ENCODE data around the gene IDI2. TPM values are rescaled to one million over a fixed set of nuclear protein-coding genes. Genes with fewer than 3 reads are reported as not detected.

The IDI2 gene
- polyA plus RNA-seq, 1 donor: not detected

DNA sequence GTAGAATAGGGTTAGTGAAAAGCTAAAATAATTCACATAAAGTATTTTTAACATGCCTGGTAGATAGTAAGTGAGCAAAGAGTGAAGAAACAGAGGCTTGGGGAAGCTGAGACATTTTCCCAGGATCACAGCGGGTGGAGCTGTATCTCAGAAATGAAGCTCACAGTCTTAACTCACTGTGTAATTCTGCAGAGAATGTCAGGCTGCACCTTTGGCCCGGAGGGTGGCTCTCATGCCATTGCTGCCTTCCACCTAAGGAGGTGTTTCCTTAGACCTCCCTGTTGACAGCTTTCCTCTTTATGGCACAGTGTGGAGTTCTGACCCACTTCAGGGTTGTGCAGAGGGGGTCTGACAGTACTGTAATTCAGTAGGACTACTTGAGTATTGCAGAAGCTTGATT lies 40.3 kb downstream of the IDI2 start:
- peak in 1 of 2 donors; percentile 35 for DNase-seq
- WGBS (ENCODE audit: insufficient coverage, low lambda C conversion rate): no CpG with 5 or more reads among the region's 2 CpGs

GRCh38 chr10:983971-984655 lies 41.5 kb downstream of the IDI2 start:
- WGBS (ENCODE audit: insufficient coverage, low lambda C conversion rate): no CpG with 5 or more reads among the region's 9 CpGs
- Histone ChIP-seq H3K27me3 (ENCODE audit: control insufficient read depth, insufficient read depth, low read length) (no peaks in the 10 kb centered on the region), H3K4me1 (ENCODE audit: control insufficient read depth, insufficient read depth, low read length) (peaks cover 37% of the 10 kb centered on the region), H3K4me3 (ENCODE audit: low read length) (no peak overlapping the region), H3K9me3 (ENCODE audit: control insufficient read depth, low read depth, low read length) (peaks cover 12% of the 10 kb centered on the region), H3K36me3 (ENCODE audit: control insufficient read depth, insufficient read depth, low read length) (no peaks in the 10 kb centered on the region), H3K27ac (ENCODE audit: low read length) (peak overlapping the region; percentile 81)
- DNase-seq: peak; percentile 86 to 89

More for the DNA sequence above, 40.3 kb downstream of the IDI2 start:
- Histone ChIP-seq H3K36me3 (ENCODE audit: control insufficient read depth, insufficient read depth, low read length) (no peaks in the 10 kb centered on the region), H3K4me3 (ENCODE audit: low read length) (no peak overlapping the region), H3K4me1 (ENCODE audit: control insufficient read depth, insufficient read depth, low read length) (peaks cover 40% of the 10 kb centered on the region), H3K27ac (ENCODE audit: low read length) (peak overlapping the region; percentile 81), H3K27me3 (ENCODE audit: control insufficient read depth, insufficient read depth, low read length) (no peaks in the 10 kb centered on the region), H3K9me3 (ENCODE audit: control insufficient read depth, low read depth, low read length) (peaks cover 2% of the 10 kb centered on the region)

GRCh38 chr10:983401-983800 lies 42.3 kb downstream of the IDI2 start:
- H3K36me3 ChIP-seq (ENCODE audit: control insufficient read depth, insufficient read depth, low read length): no peaks in the 10 kb centered on the region
- no CpG with 5 or more reads among the region's 6 CpGs for WGBS (ENCODE audit: insufficient coverage, low lambda C conversion rate)
- no peak overlapping the region for H3K4me3 ChIP-seq (ENCODE audit: low read length)
- DNase-seq: no peak
- peaks cover 37% of the 10 kb centered on the region for H3K4me1 ChIP-seq (ENCODE audit: control insufficient read depth, insufficient read depth, low read length)
- no peaks in the 10 kb centered on the region for H3K27me3 ChIP-seq (ENCODE audit: control insufficient read depth, insufficient read depth, low read length)
- peaks cover 18% of the 10 kb centered on the region for H3K9me3 ChIP-seq (ENCODE audit: control insufficient read depth, low read depth, low read length)
- peak overlapping the region; percentile 81 for H3K27ac ChIP-seq (ENCODE audit: low read length)

DNA sequence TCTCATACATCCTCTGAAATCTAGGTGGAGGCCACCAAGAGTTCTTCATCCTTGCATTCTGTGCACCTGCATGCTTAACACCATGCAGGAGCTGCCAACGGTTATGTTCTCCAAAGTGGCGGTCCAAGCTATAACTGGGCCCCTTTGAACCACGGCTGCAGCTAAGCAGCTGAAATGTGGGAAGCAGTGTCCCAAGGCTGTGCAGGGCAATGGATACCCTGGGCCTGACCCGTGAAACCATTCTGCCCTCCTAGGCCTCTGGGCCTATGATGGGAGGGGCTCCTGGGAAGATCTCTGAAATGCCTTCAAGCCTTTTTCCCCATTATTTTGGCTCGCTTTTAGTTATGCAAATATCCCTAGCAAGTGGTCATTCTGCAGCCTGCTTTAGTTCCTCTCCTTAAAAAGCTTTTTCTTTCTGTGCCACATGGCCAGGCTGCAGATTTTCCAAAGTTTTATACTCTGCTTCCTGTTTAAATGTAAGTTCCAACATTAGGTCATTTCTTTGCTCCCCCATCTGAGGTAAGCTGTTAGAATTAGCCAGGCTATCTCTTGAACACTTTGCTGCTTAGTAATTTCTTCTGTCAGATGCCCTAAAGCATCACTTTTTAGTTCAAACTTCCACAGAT lies 45.1 kb downstream of the IDI2 start:
- Histone ChIP-seq H3K36me3 (ENCODE audit: control insufficient read depth, insufficient read depth, low read length) (no peaks in the 10 kb centered on the region), H3K4me3 (ENCODE audit: low read length) (no peak overlapping the region), H3K27me3 (ENCODE audit: control insufficient read depth, insufficient read depth, low read length) (no peaks in the 10 kb centered on the region), H3K27ac (ENCODE audit: low read length) (no peak overlapping the region), H3K9me3 (ENCODE audit: control insufficient read depth, low read depth, low read length) (peaks cover 24% of the 10 kb centered on the region), H3K4me1 (ENCODE audit: control insufficient read depth, insufficient read depth, low read length) (peaks cover 19% of the 10 kb centered on the region)
- WGBS (ENCODE audit: insufficient coverage, low lambda C conversion rate): no CpG with 5 or more reads among the region's 5 CpGs
- DNase-seq: no peak

DNA sequence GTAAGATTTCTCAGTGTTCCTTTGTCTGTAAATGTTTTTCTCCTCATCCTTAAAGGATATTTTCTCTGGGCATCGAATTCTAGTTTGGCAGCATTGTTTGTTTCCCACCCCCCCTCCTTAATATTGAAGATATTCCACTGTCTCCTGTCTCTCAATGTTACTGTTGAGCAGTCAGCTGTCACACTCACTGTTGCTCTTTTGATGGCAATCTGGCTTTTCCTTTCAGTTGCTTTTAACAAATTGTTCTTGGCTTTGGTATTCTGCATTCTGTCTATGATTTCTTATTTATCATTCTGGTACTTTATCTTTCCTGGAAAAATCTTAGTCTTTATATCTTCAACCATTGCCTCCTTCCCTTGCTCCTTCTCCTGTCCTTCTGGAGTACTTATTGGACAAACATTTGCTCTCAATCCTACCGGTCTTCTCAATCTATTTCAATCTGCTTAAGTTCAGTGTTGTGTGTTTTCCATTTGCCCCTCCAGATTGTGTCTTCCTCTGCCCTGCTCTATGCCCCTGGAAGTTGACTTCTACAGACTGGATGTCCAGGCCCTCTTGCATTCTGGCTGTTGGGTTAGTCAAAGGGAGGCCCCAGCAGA lies 46.7 kb downstream of the IDI2 start:
- Histone ChIP-seq H3K4me3 (ENCODE audit: low read length) (no peak overlapping the region), H3K27ac (ENCODE audit: low read length) (no peak overlapping the region), H3K9me3 (ENCODE audit: control insufficient read depth, low read depth, low read length) (peaks cover 24% of the 10 kb centered on the region), H3K27me3 (ENCODE audit: control insufficient read depth, insufficient read depth, low read length) (no peaks in the 10 kb centered on the region), H3K4me1 (ENCODE audit: control insufficient read depth, insufficient read depth, low read length) (peaks cover 13% of the 10 kb centered on the region), H3K36me3 (ENCODE audit: control insufficient read depth, insufficient read depth, low read length) (no peaks in the 10 kb centered on the region)
- WGBS (ENCODE audit: insufficient coverage, low lambda C conversion rate): 100% methylated on average over 2 of the region's 2 CpGs
- DNase-seq: no peak

DNA sequence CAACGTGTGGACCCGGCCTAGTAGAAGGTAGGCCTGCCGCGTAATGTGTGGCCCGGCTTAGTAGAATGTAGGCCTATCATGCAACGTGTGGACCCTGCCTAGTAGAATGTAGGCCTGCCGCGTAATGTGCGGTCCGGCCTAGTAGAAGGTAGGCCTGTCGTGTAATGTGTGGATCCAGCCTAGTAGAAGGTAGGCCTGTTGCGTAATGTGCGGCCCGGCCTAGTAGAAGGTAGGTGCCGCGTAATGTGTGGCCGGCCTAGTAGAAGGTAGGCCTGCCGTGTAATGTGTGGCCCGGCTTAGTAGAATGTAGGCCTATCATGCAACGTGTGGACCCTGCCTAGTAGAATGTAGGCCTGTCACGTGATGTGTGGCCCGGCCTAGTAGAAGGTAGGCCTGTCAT lies 49.3 kb downstream of the IDI2 start:
- Histone ChIP-seq H3K9me3 (ENCODE audit: control insufficient read depth, low read depth, low read length) (peaks cover 24% of the 10 kb centered on the region), H3K4me3 (ENCODE audit: low read length) (no peak overlapping the region), H3K4me1 (ENCODE audit: control insufficient read depth, insufficient read depth, low read length) (peaks cover 16% of the 10 kb centered on the region), H3K36me3 (ENCODE audit: control insufficient read depth, insufficient read depth, low read length) (no peaks in the 10 kb centered on the region), H3K27ac (ENCODE audit: low read length) (no peak overlapping the region), H3K27me3 (ENCODE audit: control insufficient read depth, insufficient read depth, low read length) (no peaks in the 10 kb centered on the region)
- DNase-seq: no peak
- no CpG with 5 or more reads among the region's 22 CpGs for WGBS (ENCODE audit: insufficient coverage, low lambda C conversion rate)

GRCh38 chr10:974785-975074 lies 50.9 kb downstream of the IDI2 start:
- Histone ChIP-seq H3K27me3 (ENCODE audit: control insufficient read depth, insufficient read depth, low read length) (no peaks in the 10 kb centered on the region), H3K4me1 (ENCODE audit: control insufficient read depth, insufficient read depth, low read length) (peaks cover 29% of the 10 kb centered on the region), H3K27ac (ENCODE audit: low read length) (no peak overlapping the region), H3K9me3 (ENCODE audit: control insufficient read depth, low read depth, low read length) (peaks cover 16% of the 10 kb centered on the region), H3K4me3 (ENCODE audit: low read length) (no peak overlapping the region), H3K36me3 (ENCODE audit: control insufficient read depth, insufficient read depth, low read length) (no peaks in the 10 kb centered on the region)
- no peak for DNase-seq
- WGBS (ENCODE audit: insufficient coverage, low lambda C conversion rate): no CpG with 5 or more reads among the region's 5 CpGs

DNA sequence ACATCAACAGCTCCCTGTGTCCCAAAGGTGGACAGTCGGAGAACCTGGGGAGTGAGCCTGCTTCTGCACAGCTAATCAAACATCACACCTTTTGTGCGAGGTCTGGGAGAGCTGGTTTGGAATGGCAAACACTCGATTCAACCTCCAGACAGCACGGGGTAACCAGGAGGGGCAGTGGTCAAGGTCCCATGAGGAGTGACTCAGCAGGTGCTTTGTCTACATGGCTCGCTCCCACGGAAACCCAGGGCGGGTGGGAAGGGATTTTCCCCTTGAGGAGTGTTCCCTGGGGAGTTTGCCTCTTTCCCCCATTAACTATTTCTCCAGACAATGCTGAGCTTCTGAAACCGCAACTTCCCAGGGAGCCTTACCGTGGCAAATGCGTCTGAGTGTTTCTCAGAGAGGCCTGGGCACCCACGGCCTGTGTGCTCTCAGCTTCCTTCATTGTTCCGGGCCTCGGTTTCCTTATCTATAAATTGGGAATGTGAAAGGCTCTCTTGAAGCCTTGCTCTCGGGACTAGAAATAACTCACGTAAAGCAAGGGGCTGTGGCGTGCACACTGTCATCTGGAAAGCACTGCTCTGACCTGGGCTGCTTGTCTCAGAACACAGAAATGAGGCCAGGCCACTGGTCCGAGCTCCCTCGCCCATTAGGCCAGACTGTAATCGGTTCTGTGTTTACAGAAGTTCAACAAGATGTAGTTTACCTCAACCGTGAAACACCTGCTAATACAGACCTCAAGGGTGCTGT lies 51.4 kb downstream of the IDI2 start:
- Histone ChIP-seq H3K4me3 (ENCODE audit: low read length) (no peak overlapping the region), H3K27ac (ENCODE audit: low read length) (peak overlapping the region; percentile 32), H3K9me3 (ENCODE audit: control insufficient read depth, low read depth, low read length) (peaks cover 12% of the 10 kb centered on the region), H3K27me3 (ENCODE audit: control insufficient read depth, insufficient read depth, low read length) (no peaks in the 10 kb centered on the region), H3K36me3 (ENCODE audit: control insufficient read depth, insufficient read depth, low read length) (no peaks in the 10 kb centered on the region), H3K4me1 (ENCODE audit: control insufficient read depth, insufficient read depth, low read length) (peaks cover 29% of the 10 kb centered on the region)
- peak; percentile 65 to 84 for DNase-seq
- WGBS (ENCODE audit: insufficient coverage, low lambda C conversion rate): no CpG with 5 or more reads among the region's 20 CpGs

DNA sequence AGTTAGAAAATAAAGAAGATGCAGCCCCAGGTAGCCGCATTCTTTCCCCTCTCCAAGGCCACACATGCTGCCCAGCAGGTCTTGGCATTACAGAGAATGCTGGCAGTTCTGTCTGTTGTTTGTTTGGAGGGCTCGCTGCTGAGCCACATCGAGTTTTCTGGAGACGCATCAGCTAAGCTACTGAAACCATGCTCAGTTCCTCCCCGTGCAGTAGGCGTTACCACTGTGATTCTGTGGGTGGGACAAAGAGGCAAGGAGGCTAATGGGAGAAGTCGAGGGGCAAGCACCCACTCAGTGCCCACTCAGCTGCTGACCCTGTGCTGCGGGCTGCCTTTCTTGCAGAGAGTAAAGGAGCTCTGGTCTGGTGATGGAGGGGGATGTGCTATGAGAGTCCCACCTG lies 52.9 kb downstream of the IDI2 start:
- no CpG with 5 or more reads among the region's 8 CpGs for WGBS (ENCODE audit: insufficient coverage, low lambda C conversion rate)
- peaks cover 3% of the 10 kb centered on the region for H3K9me3 ChIP-seq (ENCODE audit: control insufficient read depth, low read depth, low read length)
- H3K27ac ChIP-seq (ENCODE audit: low read length): no peak overlapping the region
- no peak overlapping the region for H3K4me3 ChIP-seq (ENCODE audit: low read length)
- no peaks in the 10 kb centered on the region for H3K36me3 ChIP-seq (ENCODE audit: control insufficient read depth, insufficient read depth, low read length)
- H3K27me3 ChIP-seq (ENCODE audit: control insufficient read depth, insufficient read depth, low read length): no peaks in the 10 kb centered on the region
- H3K4me1 ChIP-seq (ENCODE audit: control insufficient read depth, insufficient read depth, low read length): peaks cover 29% of the 10 kb centered on the region
- DNase-seq: no peak

- WGBS (ENCODE audit: insufficient coverage, low lambda C conversion rate): 26% methylated on average over 3 of the region's 12 CpGs
- DNase-seq: peak; percentile 69 to 81
- no peak overlapping the region for H3K4me3 ChIP-seq (ENCODE audit: low read length)
- no peaks in the 10 kb centered on the region for H3K36me3 ChIP-seq (ENCODE audit: control insufficient read depth, insufficient read depth, low read length)
- peaks cover 29% of the 10 kb centered on the region for H3K4me1 ChIP-seq (ENCODE audit: control insufficient read depth, insufficient read depth, low read length)
- H3K9me3 ChIP-seq (ENCODE audit: control insufficient read depth, low read depth, low read length): no peaks in the 10 kb centered on the region
- no peaks in the 10 kb centered on the region for H3K27me3 ChIP-seq (ENCODE audit: control insufficient read depth, insufficient read depth, low read length)
- H3K27ac ChIP-seq (ENCODE audit: low read length): peak overlapping the region; percentile 68
Observed at GRCh38 chr10:971613-972012, 54.0 kb downstream of the IDI2 start.
